GM21381 (cell line): Measurements from ENCODE around the gene PA2G4.
A peak's percentile ranks its signal among the peaks of the same experiment; 100 is the strongest.

Source experiments
- ATAC-seq: cut with Tn5 transposase; IDR thresholded peaks from one replicate; pipeline ENCODE4 v1.9.1; 2021; ENCODE audit warnings: mild to moderate bottlenecking, moderate library complexity; ENCODE audit not compliant: unreplicated experiment

The PA2G4 gene

GRCh38 chr12:56122637-56123036, 18.3 kb downstream of the PA2G4 start:
- ATAC-seq: no peak

- no peak for ATAC-seq
Measured at GRCh38 chr12:56124133-56124532, 19.8 kb downstream of the PA2G4 start.

- no peak for ATAC-seq
Measured at GRCh38 chr12:56126732-56127239, 22.4 kb downstream of the PA2G4 start.

- no peak for ATAC-seq
Measured at GRCh38 chr12:56127485-56127887, 23.1 kb downstream of the PA2G4 start.

- ATAC-seq: peak; percentile 86
Measured at GRCh38 chr12:56127888-56128669, 23.7 kb downstream of the PA2G4 start, which contains the start of gene ESYT1. Gene ESYT1 (plus strand): TSS chr12:56128267. CDS start chr12:56128320, 53 bp downstream.

GRCh38 chr12:56128670-56129205, 24.4 kb downstream of the PA2G4 start:
- ATAC-seq: no peak

GRCh38 chr12:56129206-56129941, 25.0 kb downstream of the PA2G4 start:
- peak; percentile 28 for ATAC-seq

- no peak for ATAC-seq
Measured at GRCh38 chr12:56129942-56130495, 25.7 kb downstream of the PA2G4 start.

GRCh38 chr12:56130876-56131275, 26.5 kb downstream of the PA2G4 start:
- no peak for ATAC-seq

- ATAC-seq: no peak
Measured at GRCh38 chr12:56134897-56135296, 30.5 kb downstream of the PA2G4 start.

- ATAC-seq: no peak
Measured at GRCh38 chr12:56137853-56138571, 33.7 kb downstream of the PA2G4 start.

GRCh38 chr12:56141946-56142784, 37.8 kb downstream of the PA2G4 start:
- ATAC-seq: no peak

- no peak for ATAC-seq
Measured at GRCh38 chr12:56143217-56143616, 38.9 kb downstream of the PA2G4 start.

GRCh38 chr12:56143870-56144269, 39.5 kb downstream of the PA2G4 start:
- ATAC-seq: no peak

- no peak for ATAC-seq
Measured at GRCh38 chr12:56145217-56145616, 40.9 kb downstream of the PA2G4 start.

GRCh38 chr12:56146492-56147460, 42.4 kb downstream of the PA2G4 start:
- no peak for ATAC-seq

- ATAC-seq: no peak
Measured at GRCh38 chr12:56150563-56150962, 46.2 kb downstream of the PA2G4 start.

GRCh38 chr12:56151672-56152131, 47.3 kb downstream of the PA2G4 start:
- ATAC-seq: peak; percentile 48
